Measurements from ENCODE around the gene GNPNAT1. TPM values are rescaled to one million over a fixed set of nuclear protein-coding genes. Genes with fewer than 3 reads are reported as not detected.

GNPNAT1 gene
- total RNA-seq, 4 donors from 2014 or later, result 11.1 to 28.9 (median 23.6) TPM

DNA sequence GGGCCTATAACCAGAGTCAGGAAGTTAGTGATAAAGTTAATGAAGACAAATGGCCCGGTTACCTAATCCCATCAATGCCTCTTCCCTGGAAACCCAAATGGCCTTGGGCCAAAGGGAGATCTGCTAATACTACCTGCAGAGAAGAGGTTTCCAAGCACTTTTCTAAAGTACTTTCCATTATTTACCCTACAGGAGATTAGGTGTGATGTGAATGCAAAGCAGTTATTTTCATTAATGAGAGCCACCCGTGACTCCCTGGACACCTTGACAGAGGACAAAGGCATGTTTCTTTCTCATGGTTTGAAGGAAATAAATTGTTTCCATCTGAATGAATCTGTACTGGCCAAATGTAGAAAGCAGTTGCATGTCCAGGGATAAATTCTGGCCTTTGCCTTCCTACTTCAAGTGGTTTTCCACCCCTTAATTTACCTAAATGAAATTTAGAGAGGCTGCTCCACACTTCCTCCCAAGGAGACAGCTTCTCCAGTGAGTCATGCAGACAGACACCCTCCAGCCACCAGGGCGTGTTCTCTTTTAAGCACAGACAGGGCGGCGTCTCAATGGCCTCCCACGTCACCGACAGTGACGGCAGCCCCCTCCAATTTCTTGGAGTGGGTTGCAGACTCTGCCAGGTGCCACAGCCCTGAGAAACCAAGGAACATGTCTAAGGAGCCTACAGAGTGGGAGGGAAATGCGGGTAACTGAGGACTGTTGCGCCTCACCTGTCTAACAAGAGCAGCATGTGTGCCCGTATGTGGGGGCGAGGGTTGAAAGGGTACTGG, 43.9 kb upstream of the GNPNAT1 start:
- no peaks in the 10 kb centered on the region for H3K27me3 ChIP-seq
- TF ChIP-seq POLR2AphosphoS5 (IDR thresholded peaks at IDR 0.05) (no peak), EP300 (IDR thresholded peaks at IDR 0.05) (no peak), POLR2A (IDR thresholded peaks at IDR 0.05) (no peak)
- TF ChIP-seq, protein P1, sequence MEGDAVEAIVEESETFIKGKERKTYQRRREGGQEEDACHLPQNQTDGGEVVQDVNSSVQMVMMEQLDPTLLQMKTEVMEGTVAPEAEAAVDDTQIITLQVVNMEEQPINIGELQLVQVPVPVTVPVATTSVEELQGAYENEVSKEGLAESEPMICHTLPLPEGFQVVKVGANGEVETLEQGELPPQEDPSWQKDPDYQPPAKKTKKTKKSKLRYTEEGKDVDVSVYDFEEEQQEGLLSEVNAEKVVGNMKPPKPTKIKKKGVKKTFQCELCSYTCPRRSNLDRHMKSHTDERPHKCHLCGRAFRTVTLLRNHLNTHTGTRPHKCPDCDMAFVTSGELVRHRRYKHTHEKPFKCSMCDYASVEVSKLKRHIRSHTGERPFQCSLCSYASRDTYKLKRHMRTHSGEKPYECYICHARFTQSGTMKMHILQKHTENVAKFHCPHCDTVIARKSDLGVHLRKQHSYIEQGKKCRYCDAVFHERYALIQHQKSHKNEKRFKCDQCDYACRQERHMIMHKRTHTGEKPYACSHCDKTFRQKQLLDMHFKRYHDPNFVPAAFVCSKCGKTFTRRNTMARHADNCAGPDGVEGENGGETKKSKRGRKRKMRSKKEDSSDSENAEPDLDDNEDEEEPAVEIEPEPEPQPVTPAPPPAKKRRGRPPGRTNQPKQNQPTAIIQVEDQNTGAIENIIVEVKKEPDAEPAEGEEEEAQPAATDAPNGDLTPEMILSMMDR (IDR thresholded peaks at IDR 0.05), result no peak
- no peak for ATAC-seq
- H3K27ac ChIP-seq, result peak overlapping the region in 1 of 4 donors; percentile 23
- peaks cover 0 to 4% (median 0%) of the 10 kb centered on the region in 3 donors for H3K4me1 ChIP-seq
- H3K4me3 ChIP-seq, result no peak overlapping the region
- WGBS, 2 donors (ENCODE audit: low coverage in 1 of 2), result 72 to 84% methylated on average over 5 to 6 of the region's 12 CpGs
- H3K36me3 ChIP-seq, result no peaks in the 10 kb centered on the region
- H3K9me3 ChIP-seq, result no peaks in the 10 kb centered on the region

DNA sequence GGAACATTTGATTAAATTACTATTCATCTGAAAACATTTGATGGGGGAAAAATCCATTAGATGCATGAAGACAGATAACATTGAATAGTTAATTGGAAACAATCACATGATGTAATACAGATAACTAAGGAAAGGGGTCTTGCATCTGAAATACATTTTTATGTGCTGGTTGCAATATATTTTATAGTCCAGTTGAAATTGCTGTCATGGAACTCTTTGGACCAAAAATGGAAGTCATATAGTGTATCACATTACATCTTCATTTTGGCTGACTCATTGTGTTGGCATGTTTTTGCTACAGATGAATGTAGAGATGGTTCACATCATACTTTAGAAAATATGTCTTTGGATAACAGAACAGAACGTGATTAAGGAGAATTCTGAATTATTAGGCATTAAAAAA, 43.0 kb upstream of the GNPNAT1 start:
- TF ChIP-seq EP300 (IDR thresholded peaks at IDR 0.05), result no peak
- TF ChIP-seq, protein P1 (IDR thresholded peaks at IDR 0.05), result no peak
- TF ChIP-seq POLR2A (IDR thresholded peaks at IDR 0.05), result no peak
- no peak for TF ChIP-seq POLR2AphosphoS5 (IDR thresholded peaks at IDR 0.05)
- no peaks in the 10 kb centered on the region for H3K9me3 ChIP-seq
- ATAC-seq, result no peak
- no peak overlapping the region for H3K4me3 ChIP-seq
- H3K27me3 ChIP-seq, result no peaks in the 10 kb centered on the region
- WGBS, 2 donors (ENCODE audit: low coverage in 1 of 2), result 38 to 40% methylated on average over 1 of the region's 1 CpG
- H3K27ac ChIP-seq, result no peak overlapping the region
- H3K36me3 ChIP-seq, result no peaks in the 10 kb centered on the region
- H3K4me1 ChIP-seq, result peaks cover 0 to 4% (median 3%) of the 10 kb centered on the region in 3 donors

DNA sequence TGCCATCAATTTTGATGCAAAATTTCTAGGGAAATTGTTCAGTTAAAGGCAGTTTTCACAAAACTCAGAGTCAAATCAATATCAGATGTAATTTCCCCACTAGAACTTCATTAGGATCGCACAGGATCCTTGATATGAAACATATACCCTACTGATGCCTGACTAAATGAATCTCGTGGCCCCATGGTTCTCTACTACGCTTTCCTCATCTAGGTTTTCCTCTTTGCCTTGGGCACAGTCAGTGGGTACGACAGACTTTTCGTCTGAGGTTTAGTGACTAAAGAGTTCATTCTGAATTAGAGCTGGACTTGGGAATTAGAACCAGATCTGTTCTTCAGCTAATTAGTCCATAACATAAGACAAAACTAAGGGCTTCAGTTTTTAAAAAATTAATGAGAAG, 42.5 kb upstream of the GNPNAT1 start:
- Histone ChIP-seq H3K4me1 (peaks cover 0 to 9% (median 4%) of the 10 kb centered on the region in 3 donors), H3K27ac (no peak overlapping the region), H3K4me3 (no peak overlapping the region), H3K27me3 (no peaks in the 10 kb centered on the region), H3K9me3 (no peaks in the 10 kb centered on the region), H3K36me3 (no peaks in the 10 kb centered on the region)
- TF ChIP-seq EP300 (IDR thresholded peaks at IDR 0.05), result no peak
- TF ChIP-seq POLR2AphosphoS5 (IDR thresholded peaks at IDR 0.05), result no peak
- 92 to 93% methylated on average over 2 to 5 of the region's 5 CpGs for WGBS, 2 donors (ENCODE audit: low coverage in 1 of 2)
- no peak for ATAC-seq

DNA sequence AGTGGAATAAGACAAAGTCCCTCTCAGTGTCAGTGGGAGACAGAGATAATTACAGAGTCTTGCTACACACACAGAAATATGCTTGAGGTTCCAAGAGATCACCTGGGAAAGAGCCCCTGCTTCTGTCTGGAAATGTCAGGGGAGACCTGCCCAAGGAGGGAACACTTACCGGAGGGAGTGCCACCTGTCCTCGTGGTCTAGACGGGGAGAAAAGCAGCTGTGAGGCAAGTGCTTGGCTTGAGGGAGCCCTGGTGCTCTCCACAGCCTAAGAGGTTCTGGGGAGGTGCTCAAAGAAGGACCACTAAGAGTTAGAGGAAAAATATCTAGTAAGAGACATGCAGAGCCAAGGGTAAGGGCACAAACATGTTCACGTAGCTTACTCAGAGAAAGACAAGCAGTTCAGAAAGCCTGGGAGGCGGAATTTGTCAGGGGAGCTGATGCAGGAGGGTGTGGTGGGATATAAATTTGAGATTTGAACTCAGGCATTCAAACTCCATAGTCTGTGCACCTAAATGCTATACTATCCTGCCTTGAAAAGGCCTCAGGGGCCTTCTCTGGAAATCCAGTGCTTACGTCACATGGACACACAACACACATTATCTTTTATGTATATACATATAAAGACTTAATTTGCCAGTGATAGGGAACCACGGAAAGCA, 38.2 kb upstream of the GNPNAT1 start:
- TF ChIP-seq EP300 (IDR thresholded peaks at IDR 0.05), result no peak
- TF ChIP-seq POLR2A (IDR thresholded peaks at IDR 0.05), result no peak
- no peak for TF ChIP-seq POLR2AphosphoS5 (IDR thresholded peaks at IDR 0.05)
- TF ChIP-seq, protein P1 (IDR thresholded peaks at IDR 0.05), result no peak
- Histone ChIP-seq H3K36me3 (no peaks in the 10 kb centered on the region), H3K9me3 (no peaks in the 10 kb centered on the region), H3K4me3 (no peak overlapping the region), H3K4me1 (peaks cover 0 to 21% (median 0%) of the 10 kb centered on the region in 3 donors), H3K27ac (peak overlapping the region in 1 of 4 donors; percentile 31), H3K27me3 (no peaks in the 10 kb centered on the region)
- WGBS, 2 donors (ENCODE audit: low coverage in 1 of 2), result 88% methylated on average over 4 to 7 of the region's 7 CpGs
- ATAC-seq, result no peak

DNA sequence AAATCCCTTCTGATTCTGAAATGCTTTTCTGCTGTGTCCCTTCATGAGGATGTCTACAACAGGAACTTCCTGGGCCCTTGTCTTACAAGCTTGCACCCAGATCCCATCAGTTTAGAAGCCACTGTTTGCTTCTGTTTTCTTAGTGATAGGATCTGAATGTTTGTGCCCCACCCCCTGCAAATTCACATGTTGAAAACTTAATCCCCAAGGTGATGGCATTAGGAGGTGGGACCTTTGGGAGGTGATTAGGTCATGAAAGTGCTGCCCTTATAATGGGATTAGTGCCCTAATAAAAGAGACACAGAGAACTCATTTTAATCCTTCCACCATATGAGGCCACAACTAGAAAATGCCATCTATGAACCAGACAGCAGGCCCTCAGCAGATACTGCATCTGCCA, 36.0 kb upstream of the GNPNAT1 start:
- H3K27ac ChIP-seq, result no peak overlapping the region

More for the DNA sequence above, 36.0 kb upstream of the GNPNAT1 start:
- Histone ChIP-seq H3K4me3 (no peak overlapping the region), H3K9me3 (no peaks in the 10 kb centered on the region), H3K4me1 (peaks cover 0 to 26% (median 0%) of the 10 kb centered on the region in 3 donors), H3K27me3 (no peaks in the 10 kb centered on the region), H3K36me3 (no peaks in the 10 kb centered on the region)
- no peak for ATAC-seq
- TF ChIP-seq POLR2AphosphoS5 (IDR thresholded peaks at IDR 0.05), result no peak
- no peak for TF ChIP-seq EP300 (IDR thresholded peaks at IDR 0.05)
- TF ChIP-seq POLR2A (IDR thresholded peaks at IDR 0.05), result no peak
- TF ChIP-seq, protein P1 (IDR thresholded peaks at IDR 0.05), result no peak
